HEK293 (cell line): ENCODE results near the gene IMMP2L.

Experiments
- CTCF ChIA-PET: fragments of 350-600 bp; formaldehyde crosslinking; extraction: SDS; loops from one replicate; lab custom pipeline; 2021; ENCODE audit warnings: antibody characterized with exemption; lab: Yijun Ruan, JAX
- POLR2A ChIA-PET: fragments of 300-600 bp; formaldehyde crosslinking; extraction: SDS; loops from one replicate; lab custom pipeline; 2020; ENCODE audit warnings: antibody characterized with exemption, inconsistent platforms; lab: Yijun Ruan, JAX
- H3K27ac ChIP-seq: fragments of 200-500 bp; sonication (Bioruptor generic); 2 replicates; pipeline ENCODE4 v1.5.1; 2014; ENCODE audit warnings: low read depth, low read length, control low read depth, inconsistent platforms; ENCODE audit errors: extremely low read depth
- H3K36me3 ChIP-seq, 2 experiments: fragments of 200-500 bp in 1 of 2; sonication (Bioruptor generic) in 1 of 2; 1 replicate in 1 of 2; 2 replicates in 1 of 2; pipeline ENCODE4 v1.5.1; 2014 to 2017; ENCODE audit warnings: inconsistent platforms in 2 of 2, low read length in 2 of 2; ENCODE audit not compliant: control insufficient read depth in 2 of 2, insufficient read depth in 1 of 2
- H3K4me1 ChIP-seq: fragments of 200-500 bp; sonication (Bioruptor generic); 2 replicates; pipeline ENCODE4 v1.5.1; 2014; ENCODE audit warnings: mild to moderate bottlenecking, low read length, inconsistent platforms; ENCODE audit not compliant: control insufficient read depth, insufficient read depth
- H3K4me3 ChIP-seq: 2 replicates; pipeline ENCODE4 v1.5.1; 2011; ENCODE audit warnings: low read depth, mild to moderate bottlenecking, control low read depth, low read length, moderate library complexity
- H3K9me3 ChIP-seq: fragments of 200-500 bp; sonication (Bioruptor generic); 2 replicates; pipeline ENCODE4 v1.5.1; 2014; ENCODE audit warnings: low read depth, low read length, inconsistent platforms; ENCODE audit not compliant: control insufficient read depth, insufficient read depth
- AEBP2 ChIP-seq: fragments of 450-650 bp; formaldehyde crosslinking; IDR thresholded peaks from 2 replicates; pipeline ENCODE4 v1.5.1; 2016; ENCODE audit warnings: missing biosample characterization, missing genetic modification characterization, borderline replicate concordance
- BCL11B ChIP-seq: fragments of 450-650 bp; formaldehyde crosslinking; IDR thresholded peaks from 2 replicates; pipeline ENCODE4 v1.5.1; 2016; ENCODE audit warnings: low read depth, missing biosample characterization, missing genetic modification characterization
- GLI2 ChIP-seq: fragments of 450-650 bp; formaldehyde crosslinking; IDR thresholded peaks from 2 replicates; pipeline ENCODE4; 2017; ENCODE audit warnings: missing biosample characterization, missing genetic modification characterization, low read depth, borderline replicate concordance
- GLIS2 ChIP-seq: fragments of 450-650 bp; formaldehyde crosslinking; IDR thresholded peaks from 2 replicates; pipeline ENCODE4 v1.5.1; 2016; ENCODE audit warnings: missing biosample characterization, missing genetic modification characterization
- MEIS1 ChIP-seq: sonication (generic); formaldehyde crosslinking; IDR thresholded peaks from 2 replicates; pipeline ENCODE4 v1.8.1; 2022; ENCODE audit warnings: missing genetic modification reagents, mild to moderate bottlenecking, borderline replicate concordance
- OVOL3 ChIP-seq: fragments of 450-650 bp; formaldehyde crosslinking; IDR thresholded peaks from 2 replicates; pipeline ENCODE4 v1.5.1; 2016; ENCODE audit warnings: missing biosample characterization, missing genetic modification characterization
- PRDM10 ChIP-seq: fragments of 450-650 bp; formaldehyde crosslinking; IDR thresholded peaks from 2 replicates; pipeline ENCODE4 v1.5.1; 2016; ENCODE audit warnings: missing biosample characterization, missing genetic modification characterization
- SALL2 ChIP-seq: fragments of 450-650 bp; formaldehyde crosslinking; IDR thresholded peaks from 2 replicates; pipeline ENCODE4 v1.5.0; 2017; ENCODE audit warnings: missing biosample characterization, mild to moderate bottlenecking, missing genetic modification characterization, borderline replicate concordance
- TCF7L2 ChIP-seq: IDR thresholded peaks from 2 replicates; pipeline ENCODE4 v1.6.1; 2011; ENCODE audit warnings: low read depth, mild to moderate bottlenecking, inconsistent platforms, low read length, moderate library complexity, borderline replicate concordance
- YY1 ChIP-seq: fragments of 450-650 bp; formaldehyde crosslinking; IDR thresholded peaks from 2 replicates; pipeline ENCODE4 v1.5.1; 2018; ENCODE audit warnings: missing biosample characterization, missing genetic modification characterization
- ZFP69B ChIP-seq: fragments of 450-650 bp; formaldehyde crosslinking; IDR thresholded peaks from 2 replicates; pipeline ENCODE4 v1.5.1; 2016; ENCODE audit warnings: missing biosample characterization, missing genetic modification characterization
- ZNF148 ChIP-seq: fragments of 450-650 bp; formaldehyde crosslinking; IDR thresholded peaks from 2 replicates; pipeline ENCODE4 v1.5.0; 2017; ENCODE audit warnings: missing biosample characterization, missing genetic modification characterization, borderline replicate concordance
- ZNF18 ChIP-seq: fragments of 450-650 bp; formaldehyde crosslinking; IDR thresholded peaks from 2 replicates; pipeline ENCODE4 v1.5.1; 2016; ENCODE audit warnings: missing biosample characterization, missing genetic modification characterization
- ZNF24 ChIP-seq: fragments of 450-650 bp; formaldehyde crosslinking; IDR thresholded peaks from 2 replicates; pipeline ENCODE4 v1.5.1; 2016; ENCODE audit warnings: missing biosample characterization, missing genetic modification characterization
- ZNF394 ChIP-seq: fragments of 450-650 bp; formaldehyde crosslinking; IDR thresholded peaks from 2 replicates; pipeline ENCODE4 v1.5.1; 2016; ENCODE audit warnings: missing biosample characterization, missing genetic modification characterization, mild to moderate bottlenecking, moderate library complexity, borderline replicate concordance
- ZNF488 ChIP-seq: fragments of 450-650 bp; formaldehyde crosslinking; IDR thresholded peaks from 2 replicates; pipeline ENCODE4 v1.5.1; 2016; ENCODE audit warnings: missing biosample characterization, missing genetic modification characterization
- ZNF510 ChIP-seq: fragments of 450-650 bp; formaldehyde crosslinking; IDR thresholded peaks from 2 replicates; pipeline ENCODE4 v1.5.1; 2018; ENCODE audit warnings: mild to moderate bottlenecking, missing genetic modification characterization, missing biosample characterization; ENCODE audit not compliant: insufficient replicate concordance
- ZNF561 ChIP-seq: fragments of 450-650 bp; IDR thresholded peaks from 2 replicates; pipeline ENCODE4 v1.5.1; 2018; ENCODE audit warnings: missing biosample characterization, missing genetic modification characterization, borderline replicate concordance
- ZNF645 ChIP-seq: fragments of 450-650 bp; formaldehyde crosslinking; IDR thresholded peaks from 2 replicates; pipeline ENCODE4; 2016; ENCODE audit warnings: missing biosample characterization, missing genetic modification characterization
- ZXDB ChIP-seq: fragments of 450-650 bp; formaldehyde crosslinking; IDR thresholded peaks from 2 replicates; pipeline ENCODE4 v1.5.1; 2016; ENCODE audit warnings: missing biosample characterization, missing genetic modification characterization

IMMP2L gene

GRCh38 chr7:111093496-111093895 lies 468.8 kb downstream of the IMMP2L start:
- CTCF ChIA-PET, result interaction anchor here (0.6 kb wide), 1 partner anchor 48 kb away, joined by 7 read pairs; no protein-coding TSS in a partner anchor
- H3K36me3 ChIP-seq, result no peaks in the 10 kb centered on the region
- no peak for TF ChIP-seq AEBP2 (tag by site-specific recombination)
- TF ChIP-seq PRDM10 (tag by site-specific recombination), result no peak
- TF ChIP-seq GLIS2 (tag by site-specific recombination), result no peak
- no peak overlapping the region for H3K27ac ChIP-seq
- H3K4me3 ChIP-seq, result no peak overlapping the region
- H3K9me3 ChIP-seq, result no peaks in the 10 kb centered on the region
- peaks cover 8% of the 10 kb centered on the region; the same call in 1 of the 2 replicates for H3K4me1 ChIP-seq
- POLR2A ChIA-PET, result no interaction called here

GRCh38 chr7:111092406-111093236 lies 469.7 kb downstream of the IMMP2L start:
- ChIA-PET CTCF (interaction anchor here (0.6 kb wide), 2 partner anchors 48 to 76 kb away, joined by 3 to 7 read pairs; no protein-coding TSS in a partner anchor), POLR2A (no interaction called here)
- H3K4me3 ChIP-seq, result no peak overlapping the region
- no peaks in the 10 kb centered on the region for H3K9me3 ChIP-seq
- peaks cover 8% of the 10 kb centered on the region; the same call in 1 of the 2 replicates for H3K4me1 ChIP-seq
- no peak overlapping the region for H3K27ac ChIP-seq
- no peaks in the 10 kb centered on the region for H3K36me3 ChIP-seq
- 0 out of 2 replicates have a peak, but pooled peaks have one; percentile 47 for TF ChIP-seq ZFP69B (tag by site-specific recombination)
- peak; percentile 73; the same call in 1 of the 2 replicates for TF ChIP-seq ZNF24
- TF ChIP-seq TCF7L2, result no peak
- TF ChIP-seq GLI2 (tag by site-specific recombination), result peak; percentile 58; the same call in 1 of the 2 replicates
- TF ChIP-seq ZNF510, result peak; percentile 7
- no peak for TF ChIP-seq YY1 (tag by site-specific recombination)
- TF ChIP-seq OVOL3 (tag by site-specific recombination), result peak; percentile 32; the same call in 1 of the 2 replicates
- TF ChIP-seq ZNF394, result peak; percentile 69
- peak; percentile 93 for TF ChIP-seq BCL11B (tag by site-specific recombination)
- no peak for TF ChIP-seq ZNF645 (tag by site-specific recombination)
- TF ChIP-seq MEIS1 (CRISPR knock-in tag), result no peak
- TF ChIP-seq ZNF18, result 0 out of 2 replicates have a peak, but pooled peaks have one; percentile 31
- peak; percentile 56; the same call in 1 of the 2 replicates for TF ChIP-seq ZXDB (tag by site-specific recombination)
- TF ChIP-seq SALL2 (tag by site-specific recombination), result no peak
- no peak for TF ChIP-seq ZNF148
- 0 out of 2 replicates have a peak, but pooled peaks have one; percentile 26 for TF ChIP-seq ZNF488 (tag by site-specific recombination)
- TF ChIP-seq ZNF561 (tag by site-specific recombination), result peak; percentile 43; the same call in 1 of the 2 replicates
